ENCODE results near the gene DNAH17. TPM values are rescaled to one million over a fixed set of nuclear protein-coding genes. Genes with fewer than 3 reads are reported as not detected.

DNAH17 gene
- polyA plus RNA-seq, 1 donor = 3.3 TPM

DNA sequence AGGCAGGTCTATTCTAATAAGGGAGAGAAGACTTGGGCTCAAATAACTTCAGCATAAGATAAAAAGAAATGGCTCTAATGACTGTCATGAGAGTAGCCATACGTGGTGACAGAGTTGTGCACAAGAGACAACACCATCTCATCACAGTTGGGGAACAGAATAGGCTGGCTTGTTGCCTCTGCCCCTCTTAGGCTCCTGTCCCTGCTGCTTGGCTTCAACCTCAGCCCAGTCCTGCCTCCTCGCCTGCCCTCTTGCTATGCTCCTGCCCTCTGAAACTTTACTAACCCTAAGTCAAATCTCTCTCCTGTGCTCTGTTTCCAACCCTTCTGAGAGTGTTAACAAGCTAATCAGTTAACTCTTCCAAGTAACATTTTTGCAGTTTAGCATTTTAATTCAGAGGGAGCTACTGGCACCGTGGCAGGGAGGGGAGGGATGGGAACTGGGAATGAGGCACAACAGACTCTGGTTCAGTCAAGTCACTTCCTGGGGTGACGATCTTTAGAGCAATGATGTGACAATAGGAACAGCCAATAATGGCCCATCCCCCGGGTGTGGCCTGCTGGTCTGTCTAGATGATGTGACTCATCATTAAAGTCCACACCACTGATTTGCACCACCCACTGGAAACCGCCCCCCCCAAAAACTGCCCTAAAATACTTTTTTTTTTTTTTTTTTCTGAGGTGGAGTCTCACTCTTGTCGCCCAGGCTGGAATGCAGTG is 35.5 kb downstream of the DNAH17 start:
- DNase-seq = no peak

DNA sequence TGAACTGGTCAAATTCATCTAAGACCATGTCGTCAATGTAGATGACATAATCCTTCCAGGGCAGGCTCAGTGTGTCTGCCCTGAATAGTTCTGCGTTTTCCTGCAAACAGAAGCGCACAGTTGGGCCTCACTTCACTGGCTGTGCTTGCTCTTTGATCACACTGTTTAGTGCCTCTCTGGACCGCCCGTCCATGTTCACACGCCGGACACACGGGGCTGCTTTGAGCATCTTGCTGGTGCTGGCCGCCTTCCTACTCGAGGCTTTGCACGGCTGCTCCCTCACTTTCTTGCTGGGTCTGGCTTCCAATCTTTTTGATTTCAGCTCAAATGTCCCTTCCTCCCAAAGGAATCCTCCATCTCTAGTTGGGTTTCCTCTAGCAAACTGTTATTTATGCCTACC is 37.4 kb downstream of the DNAH17 start:
- no peak for DNase-seq

DNA sequence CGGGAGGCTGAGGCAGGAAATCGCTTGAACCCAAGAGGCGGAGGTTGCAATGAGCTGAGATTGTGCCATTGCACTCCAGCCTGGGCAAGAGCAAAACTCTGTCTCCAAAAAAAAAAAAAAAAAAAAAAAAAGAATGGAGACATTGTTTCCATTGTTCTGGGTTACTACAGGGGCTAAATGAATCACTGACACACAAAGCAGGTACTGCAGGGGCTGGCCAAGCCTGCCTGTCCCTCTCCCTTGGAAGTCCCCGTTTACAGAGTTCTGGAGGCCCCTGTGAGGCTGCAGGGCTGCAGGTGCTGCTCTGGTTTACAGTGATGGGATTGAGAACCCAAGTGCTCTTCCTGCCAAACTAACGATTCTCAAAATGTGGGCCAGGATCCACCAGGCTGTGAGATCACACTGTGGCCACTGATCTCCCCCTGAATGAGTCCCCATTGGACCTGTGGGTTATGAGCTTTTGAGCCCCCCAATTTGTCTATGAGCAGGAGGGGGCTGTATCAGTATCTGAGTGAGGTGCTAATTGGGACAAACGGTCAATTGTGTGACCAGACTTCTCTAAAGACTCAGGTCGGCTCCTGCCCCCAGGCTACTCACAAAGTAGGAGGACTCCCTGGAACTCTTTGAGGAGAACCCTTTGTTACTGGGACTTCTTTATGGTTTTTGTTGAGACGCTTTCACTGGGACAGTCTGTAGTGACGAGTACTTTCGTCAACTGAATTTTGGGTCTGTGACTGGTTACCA is 39.0 kb downstream of the DNAH17 start:
- DNase-seq = no peak

DNA sequence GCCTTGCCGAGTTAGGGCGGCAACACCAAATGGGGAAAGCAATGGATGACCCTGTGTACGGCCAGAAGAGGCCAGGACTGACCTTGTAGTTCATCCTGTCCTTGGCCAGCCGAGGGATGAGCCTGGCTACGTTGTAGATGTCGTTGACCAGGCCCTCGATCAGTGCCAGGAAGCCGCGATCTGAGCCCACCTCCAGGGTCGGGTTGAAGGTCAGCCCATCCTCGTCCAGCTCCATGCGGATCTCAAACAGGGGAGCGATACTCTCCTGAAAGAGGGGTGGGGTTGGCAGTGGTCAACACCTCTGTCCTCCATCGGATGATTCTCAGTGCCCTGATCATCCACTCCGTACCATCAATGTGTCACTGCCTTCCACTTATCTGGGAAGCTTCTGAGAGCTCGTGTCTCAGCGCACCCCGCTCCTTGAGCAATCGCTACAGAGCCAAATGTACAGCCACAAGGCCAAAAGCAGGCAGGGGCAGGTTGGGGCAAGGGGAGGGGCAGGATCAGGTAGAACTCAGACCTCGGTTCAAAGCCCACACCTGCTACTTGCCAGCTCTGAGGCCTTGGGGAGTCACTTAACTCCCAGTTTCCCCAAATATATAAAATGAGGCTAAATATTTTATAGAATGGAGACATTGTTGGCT is 39.9 kb downstream of the DNAH17 start:
- no peak for DNase-seq

DNA sequence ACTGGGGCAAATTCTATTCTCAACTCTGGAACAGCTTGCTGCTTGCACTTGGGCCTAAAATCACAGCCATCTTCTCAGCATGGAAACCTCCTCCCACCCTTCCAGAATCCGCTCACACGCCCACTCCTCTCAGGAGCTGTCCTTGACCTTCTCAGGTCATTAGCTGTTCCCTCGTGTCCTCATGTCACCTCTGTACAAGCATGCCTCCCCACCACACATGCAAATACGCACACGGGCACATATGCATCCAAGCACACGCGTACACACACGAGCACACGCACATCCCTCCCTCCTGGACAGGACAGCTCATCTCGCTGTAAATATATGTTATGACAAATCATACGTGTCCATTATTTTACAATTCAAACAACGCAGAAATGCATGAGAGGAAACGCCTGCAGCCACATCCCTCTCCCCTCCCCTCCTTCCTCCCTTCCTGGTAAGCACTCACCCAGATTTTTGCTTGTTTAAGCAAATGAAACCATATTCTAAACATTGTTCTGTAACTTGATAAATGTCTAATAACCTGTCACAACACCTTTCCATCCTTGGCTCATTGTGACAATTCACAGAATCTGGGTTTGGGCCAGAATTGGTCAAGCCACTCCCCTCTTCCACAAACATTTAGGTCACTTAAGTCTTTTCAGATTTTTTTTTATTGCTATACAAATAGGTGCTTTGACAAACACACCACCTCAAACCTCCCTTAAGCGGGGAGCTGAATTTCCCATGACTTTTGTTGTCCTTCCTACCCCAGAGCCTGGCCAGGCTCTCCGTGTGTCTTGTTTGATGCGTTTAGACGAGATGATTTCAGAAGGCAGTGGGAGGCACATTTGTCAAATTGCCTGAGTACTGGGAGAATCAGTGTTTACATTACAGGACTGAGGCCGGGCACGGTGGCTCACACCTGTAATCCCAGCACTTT is 41.7 kb downstream of the DNAH17 start:
- DNase-seq = no peak

DNA sequence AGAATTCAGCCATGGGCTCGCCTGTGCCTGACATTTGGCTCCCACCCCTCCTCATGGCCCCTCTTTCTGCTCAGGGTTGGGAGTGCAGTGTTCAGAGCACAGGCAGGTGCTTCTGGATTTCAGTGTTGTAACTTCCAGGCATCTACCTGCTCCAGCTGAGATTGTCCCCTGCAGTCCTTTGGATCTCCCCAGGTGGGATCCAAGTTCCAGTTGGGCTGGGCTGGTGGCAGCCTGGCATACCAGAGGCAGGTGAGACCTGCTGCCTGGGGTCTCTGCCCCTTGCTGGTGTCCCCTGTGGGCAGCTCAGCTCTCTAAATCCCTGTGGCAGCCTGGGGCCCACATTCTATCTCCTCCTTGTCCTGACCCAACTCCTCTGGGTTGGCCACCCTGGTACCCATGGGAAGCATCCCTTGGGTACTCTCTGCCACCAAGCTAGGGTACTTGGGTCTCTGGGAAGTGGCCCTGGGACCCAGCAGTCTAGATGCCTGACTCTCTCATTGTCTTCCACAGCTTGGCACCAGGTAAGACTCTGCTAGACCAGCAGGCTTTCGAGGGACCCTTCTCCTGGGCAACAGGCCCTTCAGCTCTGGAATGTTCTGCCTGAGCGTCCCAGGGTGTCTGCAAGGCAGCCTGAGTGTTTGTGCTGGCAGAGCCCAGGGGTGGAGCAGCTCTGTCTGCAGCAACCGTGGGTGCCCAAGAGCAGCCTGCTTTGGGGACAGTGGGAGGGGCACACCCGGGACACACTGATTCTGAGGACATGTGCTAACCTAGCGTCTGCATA is 42.5 kb downstream of the DNAH17 start:
- DNase-seq = no peak

DNA sequence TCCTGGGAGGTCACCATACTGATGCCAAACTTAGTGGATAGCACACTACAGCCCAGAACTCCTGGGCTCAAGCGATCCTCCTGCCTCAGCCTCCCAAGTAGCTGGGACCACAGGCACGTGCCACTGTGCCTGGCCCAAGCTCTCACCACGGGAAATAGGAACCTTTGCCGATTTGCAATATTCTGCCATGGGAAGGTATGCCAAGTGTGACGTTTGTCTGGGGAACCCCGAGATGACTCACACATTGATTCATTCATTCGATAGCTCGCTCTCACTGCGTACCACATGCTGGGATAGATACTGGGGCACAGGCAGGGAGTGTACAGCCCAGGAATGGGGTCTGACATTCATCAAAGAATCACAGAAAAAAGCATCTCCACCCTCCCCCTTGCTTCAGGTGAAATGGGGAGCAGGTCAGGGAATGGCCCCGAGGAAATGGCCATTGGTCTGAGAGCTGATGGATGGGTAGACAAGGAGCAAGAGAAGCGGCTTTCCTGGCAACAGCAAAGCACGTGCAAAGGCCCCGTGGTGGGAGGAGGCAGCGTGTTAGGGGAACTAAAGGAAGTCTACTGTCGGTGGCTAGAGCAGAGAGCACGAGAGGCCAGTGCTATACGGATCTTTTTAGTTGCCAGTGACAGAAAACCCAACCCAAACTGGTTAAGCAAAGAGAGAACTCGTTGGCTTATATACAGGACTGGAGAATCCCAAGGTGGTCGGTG is 44.1 kb downstream of the DNAH17 start:
- no peak for DNase-seq

DNA sequence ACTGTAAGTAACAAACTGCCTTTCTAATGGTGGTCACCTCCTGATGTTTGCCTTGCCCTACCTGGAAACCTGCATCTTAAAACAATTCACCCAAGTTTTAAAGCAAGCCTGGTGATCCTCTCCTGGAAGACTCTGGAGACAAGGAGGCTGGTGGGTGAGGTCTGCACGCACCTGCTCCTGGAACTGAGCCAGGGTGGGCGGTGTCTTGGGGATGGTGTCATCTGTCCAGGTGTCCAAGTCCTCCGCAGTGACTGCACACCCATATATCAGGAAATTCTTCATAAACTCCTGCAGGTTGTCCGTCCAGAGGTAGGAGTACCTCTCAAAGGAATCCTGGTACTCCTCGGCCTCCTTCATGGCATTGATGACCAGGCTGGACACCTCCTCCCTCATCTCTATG is 44.9 kb downstream of the DNAH17 start:
- no peak for DNase-seq

DNA sequence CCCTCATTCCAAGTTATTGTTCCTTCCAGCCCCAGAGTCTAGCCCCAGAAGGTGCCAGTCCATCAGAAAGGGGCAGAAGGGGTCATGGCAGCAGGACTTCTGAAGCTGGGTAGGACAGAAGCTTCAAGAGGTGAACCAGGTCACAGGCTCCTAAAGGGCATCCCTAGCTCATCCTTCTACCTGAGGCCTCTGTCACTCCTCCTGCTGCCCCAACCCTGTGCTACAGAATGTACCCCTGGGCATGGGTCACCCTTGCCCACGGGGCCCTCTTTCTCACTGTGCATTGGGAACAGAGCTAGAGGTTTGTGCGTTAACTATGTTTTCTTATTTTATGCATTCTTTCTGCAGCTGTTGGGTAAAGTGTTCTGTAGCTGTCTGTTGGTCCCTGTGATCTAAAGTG is 46.5 kb downstream of the DNAH17 start:
- no peak for DNase-seq

DNA sequence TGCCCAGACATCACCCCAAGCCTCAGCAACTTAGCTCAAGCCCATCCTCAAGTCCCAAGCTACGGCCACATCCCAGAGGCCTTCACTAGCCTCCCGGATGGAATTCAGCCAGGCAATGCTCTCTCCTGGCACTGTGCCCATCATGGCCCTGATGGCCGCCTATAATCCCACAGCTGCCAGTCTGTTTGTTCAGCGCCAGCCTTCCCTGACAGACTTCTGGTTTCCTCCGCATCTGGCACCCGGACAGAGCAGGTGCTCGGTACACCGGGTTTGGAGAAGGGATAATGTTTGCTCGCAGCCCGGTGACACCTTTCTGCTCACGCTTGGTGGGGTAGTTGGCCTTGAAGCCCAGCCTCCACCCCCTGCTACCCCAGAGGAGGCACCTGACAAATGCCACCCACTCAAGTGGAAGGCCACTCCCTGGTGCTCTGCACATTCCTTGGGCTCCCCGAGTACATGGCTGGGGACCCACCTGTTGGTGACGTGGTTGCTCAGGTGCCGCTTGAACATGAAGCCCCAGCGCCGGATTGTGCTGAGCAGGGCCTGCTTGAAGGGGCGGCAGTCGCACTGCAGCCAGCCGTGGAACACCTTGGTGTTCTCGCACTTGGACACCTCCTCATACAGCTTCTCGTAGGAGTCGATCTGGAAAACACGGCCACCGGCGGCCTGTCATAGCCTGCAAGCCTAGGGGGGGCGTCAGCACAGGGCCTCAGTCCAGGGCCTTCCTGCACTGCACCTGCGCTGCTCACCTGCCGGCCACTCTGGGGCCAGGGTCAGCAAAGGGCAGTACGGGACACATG is 47.1 kb downstream of the DNAH17 start:
- peak; percentile 24 for DNase-seq

DNA sequence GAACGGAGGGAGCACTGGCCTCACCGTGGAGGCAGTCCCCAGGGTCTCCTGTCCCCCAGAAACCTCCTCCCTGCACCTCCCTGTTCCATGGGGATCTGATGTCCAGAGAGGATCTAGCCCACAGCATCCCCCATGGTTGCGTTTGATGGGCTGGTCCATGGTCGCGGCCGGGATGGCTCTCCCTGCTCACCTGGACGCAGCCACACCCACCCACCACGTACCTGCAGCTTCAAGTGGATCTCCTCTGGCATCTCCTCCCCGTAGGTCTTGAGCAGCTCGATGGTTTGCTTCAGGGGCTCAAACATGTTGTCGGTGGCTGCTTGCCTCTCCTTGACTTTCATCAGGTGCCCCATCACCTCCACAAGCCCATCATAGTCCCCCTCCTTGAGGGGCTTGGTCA is 47.9 kb downstream of the DNAH17 start:
- no peak for DNase-seq

DNA sequence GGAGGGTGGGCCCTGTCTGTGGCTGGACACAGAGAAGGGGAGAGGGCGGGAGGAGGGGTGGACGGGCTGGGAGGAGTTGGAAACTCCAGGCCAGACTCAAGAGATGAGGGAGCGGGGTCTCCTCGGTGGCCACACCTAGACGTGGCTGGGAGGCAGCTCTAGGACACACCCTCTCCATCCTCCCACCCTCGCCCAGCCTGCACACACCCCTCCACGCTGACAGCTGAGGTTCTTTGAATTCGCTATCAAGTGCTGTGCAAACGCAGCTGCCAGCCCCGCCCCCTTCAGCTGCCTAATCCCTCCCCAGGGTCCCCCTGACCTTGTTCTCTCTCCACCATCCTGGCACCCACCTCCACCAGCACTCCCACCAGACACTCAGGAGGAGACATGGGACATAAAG is 48.7 kb downstream of the DNAH17 start:
- DNase-seq = no peak

DNA sequence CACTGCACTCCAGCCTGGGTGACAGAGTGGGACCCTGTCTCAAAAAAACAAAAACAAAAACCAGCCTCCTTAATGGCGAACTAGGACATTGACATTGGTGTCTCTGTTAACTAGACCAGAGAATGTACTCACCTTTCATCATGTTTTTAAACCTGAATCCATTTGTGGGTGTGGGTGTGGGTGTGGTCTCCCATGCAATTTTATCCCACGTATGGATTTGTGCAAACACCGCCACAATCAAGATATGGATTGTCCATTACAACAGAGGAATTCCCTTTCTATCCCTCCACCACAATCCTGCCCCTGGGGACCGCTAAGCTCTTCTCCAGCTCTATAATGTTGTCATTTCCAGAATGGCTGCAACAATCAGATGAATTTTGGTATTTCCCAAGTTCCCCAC is 49.9 kb downstream of the DNAH17 start:
- DNase-seq = no peak

DNA sequence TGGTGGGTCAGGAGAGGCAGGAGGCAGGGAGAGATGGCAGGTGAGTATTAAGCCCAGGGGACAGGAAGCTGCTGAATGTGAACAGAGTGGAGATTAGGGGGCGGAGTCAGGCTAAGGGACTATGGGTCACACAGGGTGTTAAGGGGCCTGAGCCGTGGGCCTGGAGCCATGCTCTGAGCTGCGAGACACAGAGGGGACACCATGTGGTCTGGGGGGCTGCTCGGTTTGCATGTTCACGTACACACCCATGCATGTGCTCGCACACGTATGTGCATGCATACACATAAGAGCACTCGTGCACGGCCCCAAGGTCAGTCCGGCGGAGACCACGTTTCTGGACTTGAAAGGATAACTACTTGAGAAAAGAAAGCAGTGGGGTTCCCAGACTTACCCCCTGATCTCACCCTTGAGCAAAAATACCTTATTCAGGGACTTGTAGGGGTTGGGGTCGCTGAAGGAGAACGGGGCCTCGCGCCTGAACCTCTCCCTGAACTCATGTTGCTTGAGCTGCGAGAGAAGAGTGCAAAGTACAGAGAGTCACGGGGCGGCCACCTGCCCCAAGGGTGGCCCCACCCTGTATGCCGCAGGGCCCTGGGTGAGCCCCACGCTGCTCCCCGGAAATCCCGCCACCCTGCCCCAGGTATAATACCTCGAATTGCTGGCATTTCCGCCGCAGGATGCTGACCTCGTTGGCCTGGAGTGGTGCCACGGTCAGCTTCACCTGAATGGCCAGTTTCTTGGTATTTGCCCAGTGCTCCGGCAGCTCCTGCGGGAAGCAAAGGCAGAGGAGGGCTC is 50.8 kb downstream of the DNAH17 start:
- no peak for DNase-seq

DNA sequence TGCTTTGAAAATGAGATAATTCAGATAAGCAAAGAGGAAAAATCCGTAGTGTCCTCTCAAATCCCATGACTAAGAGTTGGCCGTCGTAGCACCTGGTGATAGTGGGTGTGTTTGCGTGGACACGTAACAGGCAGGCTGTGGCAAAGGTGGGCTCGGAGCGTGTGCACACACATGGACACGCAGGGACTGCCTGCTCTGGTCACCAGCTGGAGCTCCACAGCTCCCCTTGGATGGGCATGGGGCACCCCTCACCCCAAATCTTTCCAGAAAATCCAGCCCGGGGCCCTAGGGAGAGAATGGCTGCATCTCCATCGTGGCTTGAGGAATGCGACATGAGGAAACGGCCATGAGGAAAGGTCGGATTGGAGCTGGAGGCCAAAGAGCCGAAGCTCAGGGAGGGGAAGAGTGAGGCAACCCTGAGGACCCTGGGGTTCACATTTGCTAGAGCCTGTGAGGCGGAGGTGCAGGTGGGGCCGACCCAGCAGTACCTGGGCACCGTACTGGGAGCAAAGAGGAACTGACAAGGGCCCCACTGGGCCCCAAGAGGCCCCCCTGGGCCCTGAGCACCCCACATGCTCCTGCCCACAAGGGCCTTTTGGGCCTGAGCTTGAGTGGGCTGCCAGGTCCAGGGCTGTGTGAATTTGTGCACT is 51.6 kb downstream of the DNAH17 start:
- DNase-seq = no peak

DNA sequence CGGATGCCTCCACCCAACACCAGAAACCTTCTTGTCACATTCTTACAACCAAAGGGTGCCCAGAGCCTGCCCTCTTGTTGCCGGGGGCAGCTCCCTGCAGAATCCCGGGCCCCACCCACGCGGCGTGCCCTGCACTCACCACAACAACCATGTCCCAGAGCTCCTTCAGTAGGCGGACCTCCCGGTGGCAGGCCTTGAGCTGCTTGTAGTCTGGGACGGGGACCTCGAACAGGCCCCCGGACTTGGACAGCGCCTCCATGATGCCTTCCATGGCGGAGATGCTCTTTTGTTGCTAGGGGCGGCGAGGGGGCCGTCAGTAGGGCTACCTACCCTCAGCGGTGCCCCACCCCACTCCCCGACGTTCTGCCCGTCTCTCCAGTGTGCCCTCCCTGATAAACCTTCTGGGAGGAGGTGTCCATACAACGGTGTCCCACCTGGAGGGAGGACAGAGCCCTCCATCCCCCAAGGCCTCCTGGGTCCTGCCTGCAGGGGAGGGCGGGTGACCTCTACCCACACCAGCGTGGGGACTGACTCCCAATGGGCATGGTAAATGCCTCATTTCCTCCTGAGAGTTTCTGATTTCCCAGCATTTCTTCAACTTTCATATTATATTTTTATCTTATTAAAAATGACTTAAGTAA is 52.2 kb downstream of the DNAH17 start:
- no peak for DNase-seq

DNA sequence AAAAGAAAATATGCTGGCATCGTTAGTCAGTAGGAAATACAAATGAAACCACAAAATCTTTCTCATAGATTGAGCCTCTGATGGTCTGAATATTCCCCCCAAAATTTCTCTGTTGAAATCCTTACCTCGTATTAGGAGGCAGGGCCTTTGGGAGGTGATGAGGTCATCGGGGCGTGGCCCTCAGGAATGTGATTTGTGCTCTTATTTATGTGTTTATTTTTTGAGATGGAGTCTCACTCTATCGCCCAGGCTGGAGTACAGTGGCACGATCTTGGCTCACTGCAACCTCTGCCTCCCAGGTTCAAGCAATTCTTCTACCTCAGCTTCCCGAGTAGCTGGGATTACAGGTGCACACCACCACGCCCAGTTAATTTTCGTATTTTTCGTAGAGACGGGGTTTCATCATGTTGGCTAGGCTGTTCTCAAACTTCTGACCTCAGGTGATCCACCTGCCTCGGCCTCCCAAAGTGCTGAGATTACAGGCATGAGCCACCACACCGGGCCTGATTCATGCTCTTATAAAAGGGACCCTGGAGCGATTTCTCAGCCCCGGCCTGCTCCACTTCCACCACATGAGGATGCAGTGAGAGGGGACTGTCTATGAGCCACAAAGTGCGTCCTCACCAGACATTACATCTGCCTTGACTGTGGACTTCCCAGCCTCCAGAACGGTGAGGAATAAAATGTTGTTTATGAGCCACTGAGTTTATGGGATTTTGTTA is 53.1 kb downstream of the DNAH17 start:
- no peak for DNase-seq

Measured in hindlimb muscle (tissue), 1 donor.